ENCODE measurements around the gene STX16. TPM values are rescaled to one million over a fixed set of nuclear protein-coding genes. Genes with fewer than 3 reads are reported as not detected.

The STX16 gene
- total RNA-seq, 6 experiments from 2014 or later = 18.1 to 25.3 (median 22.2) TPM

- Histone ChIP-seq H3K4me3 (no peak overlapping the region), H3K36me3 (peaks cover 0 to 16% (median 2%) of the 10 kb centered on the region in 4 donors), H3K27ac (no peak overlapping the region), H3K4me1 (peaks cover 0 to 4% (median 0%) of the 10 kb centered on the region in 4 donors), H3K9me3 (no peaks in the 10 kb centered on the region), H3K27me3 (no peaks in the 10 kb centered on the region)
- DNase-seq (peak in 1 of 3 donors; percentile 37), ATAC-seq (no peak)
- TF ChIP-seq, protein P1, sequence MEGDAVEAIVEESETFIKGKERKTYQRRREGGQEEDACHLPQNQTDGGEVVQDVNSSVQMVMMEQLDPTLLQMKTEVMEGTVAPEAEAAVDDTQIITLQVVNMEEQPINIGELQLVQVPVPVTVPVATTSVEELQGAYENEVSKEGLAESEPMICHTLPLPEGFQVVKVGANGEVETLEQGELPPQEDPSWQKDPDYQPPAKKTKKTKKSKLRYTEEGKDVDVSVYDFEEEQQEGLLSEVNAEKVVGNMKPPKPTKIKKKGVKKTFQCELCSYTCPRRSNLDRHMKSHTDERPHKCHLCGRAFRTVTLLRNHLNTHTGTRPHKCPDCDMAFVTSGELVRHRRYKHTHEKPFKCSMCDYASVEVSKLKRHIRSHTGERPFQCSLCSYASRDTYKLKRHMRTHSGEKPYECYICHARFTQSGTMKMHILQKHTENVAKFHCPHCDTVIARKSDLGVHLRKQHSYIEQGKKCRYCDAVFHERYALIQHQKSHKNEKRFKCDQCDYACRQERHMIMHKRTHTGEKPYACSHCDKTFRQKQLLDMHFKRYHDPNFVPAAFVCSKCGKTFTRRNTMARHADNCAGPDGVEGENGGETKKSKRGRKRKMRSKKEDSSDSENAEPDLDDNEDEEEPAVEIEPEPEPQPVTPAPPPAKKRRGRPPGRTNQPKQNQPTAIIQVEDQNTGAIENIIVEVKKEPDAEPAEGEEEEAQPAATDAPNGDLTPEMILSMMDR (IDR thresholded peaks at IDR 0.05) = no peak
- no peak for TF ChIP-seq POLR2A (IDR thresholded peaks at IDR 0.05)
- WGBS (ENCODE audit: insufficient coverage, low coverage, low lambda C conversion rate, missing lambda C conversion rate) = 75% methylated on average over 5 of the region's 27 CpGs
- intact Hi-C loops (cut with DNase I) = no loop called here
Observed at GRCh38 chr20:58698741-58699622, 47.9 kb downstream of the STX16 start.

DNA sequence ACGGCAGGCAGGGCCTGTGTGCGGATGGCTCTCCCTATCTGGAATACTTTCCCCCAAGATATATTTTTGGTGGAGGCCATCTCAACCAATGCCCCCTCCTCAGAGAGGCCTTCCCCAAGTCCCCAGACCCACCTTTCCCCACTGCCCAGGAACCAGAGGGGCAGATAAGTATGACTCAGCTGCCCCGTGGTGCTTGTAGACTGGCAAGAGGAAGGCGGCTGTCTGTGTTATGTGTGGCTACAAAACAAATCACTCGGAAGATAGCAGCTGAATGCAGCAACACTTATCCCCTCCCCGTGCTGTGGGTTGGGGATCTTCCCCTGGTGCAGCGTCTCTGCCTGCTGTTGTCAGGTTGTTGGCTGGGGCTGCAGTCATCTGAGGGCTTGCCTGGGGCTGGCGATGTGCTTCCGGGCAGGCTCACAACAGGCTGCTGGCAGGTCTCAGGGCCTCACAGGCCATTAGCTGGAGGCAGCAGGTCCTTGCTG lies 48.6 kb downstream of the STX16 start:
- intact Hi-C loops (cut with DNase I) = no loop called here
- no peak for ATAC-seq

DNA sequence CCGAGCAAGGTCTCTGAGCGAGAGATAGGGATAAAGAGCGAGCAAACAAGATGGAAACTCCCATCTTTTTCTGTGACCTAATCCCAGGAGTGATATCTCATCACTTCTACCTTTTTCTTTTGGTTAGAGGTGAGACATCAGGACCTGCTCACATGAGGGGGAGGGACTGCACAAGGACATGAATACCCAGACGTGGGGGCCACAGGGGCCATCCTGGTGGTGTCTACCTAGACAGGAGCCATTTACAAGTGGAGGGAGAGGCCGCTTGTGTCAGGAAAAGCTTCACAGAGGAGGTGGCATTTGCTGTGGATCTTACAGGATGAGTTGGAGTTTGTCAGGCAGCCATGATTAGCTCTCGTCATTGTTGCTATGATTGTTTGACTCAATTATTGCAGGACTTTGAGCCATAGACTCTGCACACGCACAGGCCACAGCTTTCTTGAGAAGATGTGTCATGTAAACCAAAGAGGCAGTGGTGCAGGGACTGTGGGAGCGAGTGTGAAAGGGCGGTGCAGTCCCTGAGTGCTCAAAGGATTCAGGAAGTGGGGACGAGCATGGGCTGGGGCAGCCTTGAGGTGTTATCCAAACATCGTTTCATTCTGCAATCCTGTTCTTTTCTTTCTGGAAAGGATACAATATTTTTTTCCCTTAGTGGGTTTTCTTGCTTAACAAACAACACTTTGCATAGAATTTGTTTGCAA lies 49.2 kb downstream of the STX16 start:
- no peak for ATAC-seq
- peak in 1 of 3 donors; percentile 12 for DNase-seq

More for the DNA sequence above, 48.6 kb downstream of the STX16 start:
- Histone ChIP-seq H3K4me3 (no peak overlapping the region), H3K36me3 (peaks cover 0 to 16% (median 2%) of the 10 kb centered on the region in 4 donors), H3K27me3 (no peaks in the 10 kb centered on the region), H3K4me1 (no peaks in the 10 kb centered on the region), H3K9me3 (no peaks in the 10 kb centered on the region), H3K27ac (no peak overlapping the region)
- 92% methylated on average over 2 of the region's 9 CpGs for WGBS (ENCODE audit: insufficient coverage, low coverage, low lambda C conversion rate, missing lambda C conversion rate)
- DNase-seq = peak in 1 of 3 donors; percentile 33
- TF ChIP-seq, protein P1 (IDR thresholded peaks at IDR 0.05) = no peak
- TF ChIP-seq POLR2A (IDR thresholded peaks at IDR 0.05) = no peak

GRCh38 chr20:58700823-58701222 lies 49.7 kb downstream of the STX16 start:
- ATAC-seq (no peak), DNase-seq (peak in 1 of 3 donors; percentile 43)
- Histone ChIP-seq H3K27me3 (no peaks in the 10 kb centered on the region), H3K27ac (no peak overlapping the region), H3K9me3 (no peaks in the 10 kb centered on the region), H3K4me3 (no peak overlapping the region), H3K36me3 (peaks cover 0 to 16% (median 2%) of the 10 kb centered on the region in 4 donors), H3K4me1 (no peaks in the 10 kb centered on the region)
- intact Hi-C loops (cut with DNase I) = no loop called here
- TF ChIP-seq POLR2A (IDR thresholded peaks at IDR 0.05) = no peak
- TF ChIP-seq, protein P1 (IDR thresholded peaks at IDR 0.05) = no peak
- 100% methylated on average over 2 of the region's 11 CpGs for WGBS (ENCODE audit: insufficient coverage, low coverage, low lambda C conversion rate, missing lambda C conversion rate)

More for the DNA sequence above, 49.2 kb downstream of the STX16 start:
- H3K4me3 ChIP-seq = no peak overlapping the region
- no peak for TF ChIP-seq POLR2A (IDR thresholded peaks at IDR 0.05)
- TF ChIP-seq, protein P1 (IDR thresholded peaks at IDR 0.05) = no peak
- no peaks in the 10 kb centered on the region for H3K9me3 ChIP-seq
- no peaks in the 10 kb centered on the region for H3K4me1 ChIP-seq
- H3K36me3 ChIP-seq = peaks cover 0 to 16% (median 2%) of the 10 kb centered on the region in 4 donors
- intact Hi-C loops (cut with DNase I) = no loop called here
- H3K27me3 ChIP-seq = no peaks in the 10 kb centered on the region
- WGBS (ENCODE audit: insufficient coverage, low coverage, low lambda C conversion rate, missing lambda C conversion rate) = 89% methylated on average over 7 of the region's 11 CpGs
- no peak overlapping the region for H3K27ac ChIP-seq
